SK-N-SH (cell line): ENCODE results near the gene ALOXE3. TPM values are rescaled to one million over a fixed set of nuclear protein-coding genes. Genes with fewer than 3 reads are reported as not detected.

Experiments
- CTCF ChIA-PET: fragments of 300-600, 350-600 bp; formaldehyde crosslinking; extraction: SDS; loops from one replicate; lab custom pipeline; 2021; lab: Yijun Ruan, JAX
- POLR2A ChIA-PET: fragments of 350-600 bp; sonication (Branson Sonifier 250); formaldehyde crosslinking; extraction: SDS; loops from one replicate; lab custom pipeline; 2020; ENCODE audit warnings: antibody characterized with exemption, inconsistent platforms; lab: Yijun Ruan, JAX
- DNase-seq: peaks from one replicate; pipeline ENCODE4 v3.0.0; 2012
- H2AFZ ChIP-seq: fragments of 200-600 bp; sonication (generic); 2 replicates; pipeline ENCODE4 v1.8.1; 2016; ENCODE audit warnings: antibody characterized with exemption, mild to moderate bottlenecking, low read depth
- H3F3A ChIP-seq: fragments of 200-600 bp; sonication (generic); replicated peaks from 2 replicates; pipeline ENCODE3; 2016; ENCODE audit warnings: antibody characterized with exemption, mild to moderate bottlenecking; ENCODE audit not compliant: insufficient read depth
- H3K27ac ChIP-seq, 2 experiments: fragments of 200-500 bp in 1 of 2; fragments of 200-600 bp in 1 of 2; sonication (Bioruptor generic) in 1 of 2; sonication (generic), shearing (Covaris generic) in 1 of 2; 2 replicates each; pipeline versions ENCODE4 v1.5.1 to v1.6.1; 2014 to 2016; ENCODE audit warnings: low read depth in 2 of 2, inconsistent platforms in 1 of 2, low read length in 1 of 2, mild to moderate bottlenecking in 1 of 2, mixed read lengths in 1 of 2
- H3K27me3 ChIP-seq: fragments of 200-600 bp; sonication (generic), shearing (Covaris generic); 2 replicates; pipeline ENCODE4 v1.6.1; 2016; ENCODE audit warnings: mixed run types; ENCODE audit not compliant: insufficient read depth
- H3K36me3 ChIP-seq, 2 experiments: fragments of 200-500 bp in 1 of 2; fragments of 200-600 bp in 1 of 2; sonication (Bioruptor generic) in 1 of 2; sonication (generic) in 1 of 2; replicated peaks in 1 of 2; 2 replicates each; pipeline versions ENCODE3 to v1.5.1; 2014 to 2016; ENCODE audit warnings: low read length in 1 of 2, mild to moderate bottlenecking in 1 of 2; ENCODE audit not compliant: insufficient read depth in 2 of 2, control insufficient read depth in 1 of 2
- H3K4me1 ChIP-seq, 2 experiments: fragments of 200-500 bp in 1 of 2; fragments of 200-600 bp in 1 of 2; sonication (Bioruptor generic) in 1 of 2; sonication (generic), shearing (Covaris generic) in 1 of 2; 2 replicates each; pipeline versions ENCODE4 v1.5.1 to v1.6.1; 2014 to 2016; ENCODE audit warnings: low read depth in 1 of 2, low read length in 1 of 2, mixed run types in 1 of 2; ENCODE audit not compliant: insufficient read depth in 2 of 2, control insufficient read depth in 1 of 2
- H3K4me2 ChIP-seq: fragments of 200-600 bp; sonication (generic), shearing (Covaris generic); 2 replicates; pipeline ENCODE4 v1.6.1; 2017; ENCODE audit warnings: mixed run types
- H3K4me3 ChIP-seq, 2 experiments: fragments of 200-500 bp in 1 of 2; fragments of 200-600 bp in 1 of 2; sonication (Bioruptor generic) in 1 of 2; sonication (generic), shearing (Covaris generic) in 1 of 2; 2 replicates each; pipeline versions ENCODE4 v1.5.1 to v1.8.1; 2014 to 2016; ENCODE audit warnings: low read depth in 2 of 2, inconsistent platforms in 1 of 2, low read length in 1 of 2, mild to moderate bottlenecking in 1 of 2, mixed read lengths in 1 of 2, moderate library complexity in 1 of 2
- H3K79me2 ChIP-seq: fragments of 200-600 bp; sonication (generic); 2 replicates; pipeline ENCODE4 v1.8.1; 2017; ENCODE audit warnings: mild to moderate bottlenecking; ENCODE audit not compliant: insufficient read depth
- H3K9ac ChIP-seq: fragments of 200-600 bp; sonication (generic); 2 replicates; pipeline ENCODE4 v1.6.1; 2017; ENCODE audit warnings: mixed run types
- H3K9me2 ChIP-seq: fragments of 200-600 bp; sonication (generic); 2 replicates; pipeline ENCODE4 v1.6.1; 2017; ENCODE audit warnings: mixed run types
- H3K9me3 ChIP-seq: fragments of 200-600 bp; sonication (generic); 2 replicates; pipeline ENCODE4 v1.6.1; 2017; ENCODE audit warnings: mixed run types, mild to moderate bottlenecking, moderate library complexity
- H4K20me1 ChIP-seq: fragments of 200-600 bp; sonication (generic); 2 replicates; pipeline ENCODE4 v1.6.1; 2017; ENCODE audit warnings: mild to moderate bottlenecking, mixed run types; ENCODE audit not compliant: insufficient read depth
- FOSL2 ChIP-seq: IDR thresholded peaks from 2 replicates; pipeline ENCODE4 v1.4.0; 2012; ENCODE audit warnings: low read depth, mild to moderate bottlenecking, moderate library complexity, borderline replicate concordance
- FOXJ3 ChIP-seq: sonication (generic); formaldehyde crosslinking; IDR thresholded peaks from 2 replicates; pipeline ENCODE4 v1.5.1; 2020; ENCODE audit warnings: mild to moderate bottlenecking, missing genetic modification reagents
- FOXM1 ChIP-seq: IDR thresholded peaks from 2 replicates; pipeline ENCODE4 v1.4.0; 2012; ENCODE audit warnings: low read depth, mild to moderate bottlenecking
- IRF3 ChIP-seq: fragments of 150-350 bp; IDR thresholded peaks from 2 replicates; pipeline ENCODE4 v1.6.1; 2016; ENCODE audit warnings: mild to moderate bottlenecking, low read depth, low read length
- MEF2A ChIP-seq: IDR thresholded peaks from 2 replicates; pipeline ENCODE4 v1.4.0; 2012; ENCODE audit warnings: low read depth, borderline replicate concordance
- MXI1 ChIP-seq: IDR thresholded peaks from 2 replicates; pipeline ENCODE4 v1.6.1; 2012; ENCODE audit warnings: mild to moderate bottlenecking, low read depth, low read length, improper control_type of control experiment
- PBX3 ChIP-seq: IDR thresholded peaks from 2 replicates; pipeline ENCODE4; 2012
- POLR2AphosphoS5 ChIP-seq: IDR thresholded peaks from 2 replicates; pipeline ENCODE4 v1.6.1; 2012; ENCODE audit warnings: low read depth, low read length
- REST ChIP-seq: IDR thresholded peaks from 2 replicates; pipeline ENCODE4 v1.6.1; 2012; ENCODE audit warnings: mild to moderate bottlenecking, low read depth, low read length, moderate library complexity
- RFX5 ChIP-seq: IDR thresholded peaks from 2 replicates; pipeline ENCODE4 v1.6.1; 2012; ENCODE audit warnings: mild to moderate bottlenecking, improper control_type of control experiment, low read length
- SMC3 ChIP-seq: IDR thresholded peaks from 2 replicates; pipeline ENCODE4 v1.6.1; 2012; ENCODE audit warnings: low read depth, low read length, improper control_type of control experiment
- TAF1 ChIP-seq: IDR thresholded peaks from 2 replicates; pipeline ENCODE4 v1.6.1; 2012; ENCODE audit warnings: low read depth, mild to moderate bottlenecking, low read length, moderate library complexity, borderline replicate concordance
- TCF12 ChIP-seq: IDR thresholded peaks from 2 replicates; pipeline ENCODE4 v1.4.0; 2012
- USF2 ChIP-seq: fragments of 150-350 bp; IDR thresholded peaks from 2 replicates; pipeline ENCODE4 v1.6.1; 2017; ENCODE audit warnings: antibody characterized with exemption, low read length, low read depth, borderline replicate concordance
- YY1 ChIP-seq: IDR thresholded peaks from 2 replicates; pipeline ENCODE4 v1.4.0; 2012; ENCODE audit warnings: low read depth, mild to moderate bottlenecking
- WGBS: methylation state at CpG from one replicate; pipeline ENCODE4 v1.1.6; 2017; ENCODE audit warnings: low lambda C conversion rate; 5-methylcytosine and 5-hydroxymethylcytosine counted together
- polyA plus RNA-seq, 3 experiments: library from polyadenylated mRNA; depleted of rRNA; stranded (reverse); fragments of >200 nt; gene quantifications; 2 replicates each; pipeline ENCODE4 v1.2.3, GENCODE V29; 2012
- TF ChIP-seq, protein P1 (sequence below): IDR thresholded peaks from 2 replicates; pipeline ENCODE4 v1.4.0; 2012; ENCODE audit warnings: low read depth, borderline replicate concordance
- TF ChIP-seq, protein P2 (sequence below): IDR thresholded peaks from 2 replicates; pipeline ENCODE4 v1.4.0; 2012; ENCODE audit warnings: low read depth, borderline replicate concordance

Gene ALOXE3
- 0.13 and 0.46 TPM in 2 replicates for polyA plus RNA-seq (2012; rRNA removed)
- 0.15 and 0.18 TPM in 2 replicates for polyA plus RNA-seq (2012; cell fraction: cytosol; rRNA removed)
- 0.56 and 0.58 TPM in 2 replicates for polyA plus RNA-seq (2012; cell fraction: nucleus; rRNA removed)

DNA sequence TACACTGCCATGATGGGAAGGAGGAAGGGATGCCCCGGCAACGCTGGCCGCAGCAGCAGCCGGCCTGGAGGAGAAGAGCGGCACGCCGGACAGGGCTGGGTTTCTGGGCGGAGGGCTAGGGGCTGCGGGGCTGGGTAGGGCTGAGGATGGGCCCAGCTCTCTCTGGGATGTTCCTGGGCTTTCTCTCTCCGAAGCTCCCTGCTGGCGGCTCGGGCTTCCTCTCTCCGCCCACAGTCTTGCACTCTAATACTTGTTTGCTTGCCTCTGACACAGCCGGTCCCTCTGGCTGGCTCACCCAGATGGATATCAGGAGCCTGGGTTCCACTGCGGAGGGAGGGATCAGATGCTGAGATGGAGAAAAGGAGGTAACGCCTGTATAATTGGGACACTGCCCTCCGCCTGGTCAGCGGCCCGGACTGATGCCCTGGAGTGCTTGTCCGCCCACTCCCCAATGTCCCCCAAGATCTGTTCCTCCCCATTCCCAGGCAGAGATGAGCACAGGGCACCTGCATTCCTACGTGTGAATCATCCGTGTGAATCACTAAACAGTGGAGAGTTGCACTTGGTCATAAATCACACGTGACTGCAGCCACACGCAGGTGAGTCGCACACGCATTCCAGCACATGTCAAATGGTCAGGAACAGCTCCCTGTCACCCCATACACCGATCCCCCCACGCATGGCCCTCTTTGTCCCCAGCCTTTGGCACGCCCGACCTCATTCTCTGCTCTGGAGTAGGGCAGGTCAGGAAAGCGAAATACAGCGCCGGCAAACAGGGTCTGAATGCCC is at the start of gene ALOXE3:
Gene ALOXE3 (minus strand): TSS at position 535 of the 789 bp plus-strand sequence. CDS start 524 bp downstream, at position 11.
- 3% methylated on average over 17 of the region's 33 CpGs for WGBS
- Histone ChIP-seq H3K79me2 (no peaks in the 10 kb centered on the region), H3K9ac (peak within 1 kb of the TSS; percentile 52), H3K9me2 (no peaks in the 10 kb centered on the region), H3K9me3 (no peaks in the 10 kb centered on the region), H3K27me3 (peaks cover 30% of the 10 kb centered on the region; the same call in 1 of the 2 replicates), H3F3A (peaks cover 23% of the 10 kb centered on the region), H4K20me1 (peaks cover 15% of the 10 kb centered on the region), H3K27ac (peak within 1 kb of the TSS; percentile 62 to 63), H3K4me2 (peak within 1 kb of the TSS; percentile 97), H2AFZ (peak within 1 kb of the TSS; percentile 77; the same call in 1 of the 2 replicates), H3K36me3 (no peaks in the 10 kb centered on the region), H3K4me3 (peak within 1 kb of the TSS; percentile 53 to 79), H3K4me1 (peaks cover 0 to 21% of the 10 kb centered on the region in 2 experiments; a peak in 2 of 4 replicates)
- ChIA-PET POLR2A (interaction anchor here (1.4 kb wide), 1 partner anchor 55 kb away, joined by 6 read pairs; no protein-coding TSS in a partner anchor), CTCF (interaction anchor here (1.0 to 15.2 kb wide), 26 partner anchors 8 to 182 kb away, joined by 3 to 298 read pairs (median 12); partner anchors contain the start of genes ALOX12B, PER1 and VAMP2)
- TF ChIP-seq PBX3: peak; percentile 57; the same call in 1 of the 2 replicates
- peak; percentile 86 for TF ChIP-seq FOSL2
- TF ChIP-seq FOXJ3: no peak
- TF ChIP-seq SMC3: no peak
- TF ChIP-seq FOXM1: no peak
- peak; percentile 25; the same call in 1 of the 2 replicates for TF ChIP-seq TCF12
- TF ChIP-seq, protein P1, sequence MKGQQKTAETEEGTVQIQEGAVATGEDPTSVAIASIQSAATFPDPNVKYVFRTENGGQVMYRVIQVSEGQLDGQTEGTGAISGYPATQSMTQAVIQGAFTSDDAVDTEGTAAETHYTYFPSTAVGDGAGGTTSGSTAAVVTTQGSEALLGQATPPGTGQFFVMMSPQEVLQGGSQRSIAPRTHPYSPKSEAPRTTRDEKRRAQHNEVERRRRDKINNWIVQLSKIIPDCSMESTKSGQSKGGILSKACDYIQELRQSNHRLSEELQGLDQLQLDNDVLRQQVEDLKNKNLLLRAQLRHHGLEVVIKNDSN: peak; percentile 76; the same call in 1 of the 2 replicates
- TF ChIP-seq MEF2A: no peak
- no peak for TF ChIP-seq IRF3
- TF ChIP-seq MXI1: no peak; the same call in none of the 2 replicates
- TF ChIP-seq POLR2AphosphoS5: peak; percentile 24; the same call in 1 of the 2 replicates
- no peak for TF ChIP-seq TAF1
- TF ChIP-seq REST: no peak
- TF ChIP-seq YY1: no peak
- no peak for TF ChIP-seq USF2
- no peak for TF ChIP-seq RFX5
- TF ChIP-seq, protein P2, sequence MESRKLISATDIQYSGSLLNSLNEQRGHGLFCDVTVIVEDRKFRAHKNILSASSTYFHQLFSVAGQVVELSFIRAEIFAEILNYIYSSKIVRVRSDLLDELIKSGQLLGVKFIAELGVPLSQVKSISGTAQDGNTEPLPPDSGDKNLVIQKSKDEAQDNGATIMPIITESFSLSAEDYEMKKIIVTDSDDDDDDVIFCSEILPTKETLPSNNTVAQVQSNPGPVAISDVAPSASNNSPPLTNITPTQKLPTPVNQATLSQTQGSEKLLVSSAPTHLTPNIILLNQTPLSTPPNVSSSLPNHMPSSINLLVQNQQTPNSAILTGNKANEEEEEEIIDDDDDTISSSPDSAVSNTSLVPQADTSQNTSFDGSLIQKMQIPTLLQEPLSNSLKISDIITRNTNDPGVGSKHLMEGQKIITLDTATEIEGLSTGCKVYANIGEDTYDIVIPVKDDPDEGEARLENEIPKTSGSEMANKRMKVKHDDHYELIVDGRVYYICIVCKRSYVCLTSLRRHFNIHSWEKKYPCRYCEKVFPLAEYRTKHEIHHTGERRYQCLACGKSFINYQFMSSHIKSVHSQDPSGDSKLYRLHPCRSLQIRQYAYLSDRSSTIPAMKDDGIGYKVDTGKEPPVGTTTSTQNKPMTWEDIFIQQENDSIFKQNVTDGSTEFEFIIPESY: no peak
- peak; percentile 72 for DNase-seq
